NB4 (cell line): ENCODE results near the gene PKNOX2.

Experiments
- DNase-seq: peaks from one replicate; pipeline ENCODE4 v3.0.0; 2010; ENCODE audit warnings: low read depth
- H3K4me3 ChIP-seq: one replicate; pipeline ENCODE4 v1.5.1; 2011; ENCODE audit warnings: mild to moderate bottlenecking, low read depth, low read length, moderate library complexity
- CTCF ChIP-seq: IDR thresholded peaks from one replicate; pipeline ENCODE4 v1.5.1; 2012; ENCODE audit warnings: low read depth, low read length
- MAX ChIP-seq: IDR thresholded peaks from 2 replicates; pipeline ENCODE4 v1.6.1; 2011; ENCODE audit warnings: low read depth, low read length
- MYC ChIP-seq: IDR thresholded peaks from 2 replicates; pipeline ENCODE4 v1.6.1; 2011; ENCODE audit warnings: low read depth, low read length
- POLR2A ChIP-seq: IDR thresholded peaks from 2 replicates; pipeline ENCODE4 v1.6.1; 2011; ENCODE audit warnings: mild to moderate bottlenecking; ENCODE audit not compliant: insufficient read length; ENCODE audit errors: extremely low read depth

Gene PKNOX2

GRCh38 chr11:125245299-125245698 is 80.7 kb downstream of the PKNOX2 start:
- no peak overlapping the region for H3K4me3 ChIP-seq
- TF ChIP-seq POLR2A (no peak), CTCF (no peak), MAX (no peak), MYC (no peak)
- no peak for DNase-seq

- H3K4me3 ChIP-seq: no peak overlapping the region
- no peak for TF ChIP-seq POLR2A
- TF ChIP-seq MAX: no peak
- TF ChIP-seq MYC: no peak
- no peak for TF ChIP-seq CTCF
- no peak for DNase-seq
Measured at GRCh38 chr11:125247431-125247830, 82.9 kb downstream of the PKNOX2 start.

- no peak overlapping the region for H3K4me3 ChIP-seq
- TF ChIP-seq MAX (no peak), POLR2A (no peak), MYC (no peak), CTCF (no peak)
- DNase-seq: peak; percentile 33
Measured at GRCh38 chr11:125250318-125251213, 86.0 kb downstream of the PKNOX2 start.

GRCh38 chr11:125251214-125251545 is 86.6 kb downstream of the PKNOX2 start:
- no peak for DNase-seq
- no peak overlapping the region for H3K4me3 ChIP-seq
- TF ChIP-seq MAX: no peak
- no peak for TF ChIP-seq POLR2A
- TF ChIP-seq MYC: no peak
- no peak for TF ChIP-seq CTCF

GRCh38 chr11:125251956-125252355 is 87.4 kb downstream of the PKNOX2 start:
- H3K4me3 ChIP-seq: no peak overlapping the region
- TF ChIP-seq MAX (no peak), CTCF (no peak), MYC (no peak), POLR2A (no peak)
- no peak for DNase-seq
